Ramos (cell line): ENCODE data around the gene RAB39A.

Experiments
- in situ Hi-C: fragments of 300-500 bp; cut with MboI; formaldehyde crosslinking; loops from one replicate; pipeline ENCODE4 v1.14.3; 2022; ENCODE audit warnings: low sequenced_read_pairs; ENCODE audit not compliant: unreplicated experiment

Gene RAB39A

DNA sequence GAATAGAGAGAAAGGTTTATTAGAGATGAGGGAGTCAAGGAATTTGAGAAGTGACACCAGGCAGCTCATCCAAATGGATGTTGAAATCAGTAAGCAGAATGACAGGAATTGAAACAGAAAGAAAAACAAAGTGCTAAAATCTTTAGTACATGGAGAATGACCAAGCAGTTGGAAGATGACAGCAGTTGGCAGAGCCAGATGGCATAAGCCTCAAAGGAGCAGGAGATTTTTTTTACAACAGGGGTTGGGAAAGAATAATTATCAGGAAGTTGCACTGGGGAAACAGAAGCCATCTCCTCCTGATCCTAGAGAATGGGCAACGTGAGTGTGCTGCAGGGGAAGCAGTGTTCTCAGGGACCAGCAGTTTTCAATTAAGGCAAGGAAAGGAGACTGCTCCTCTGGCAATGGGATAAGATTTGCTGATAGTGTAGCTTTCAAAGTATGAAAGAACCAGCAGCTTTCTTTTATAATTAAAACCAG, 28.9 kb downstream of the RAB39A start:
- in situ Hi-C loops, result no loop called here

DNA sequence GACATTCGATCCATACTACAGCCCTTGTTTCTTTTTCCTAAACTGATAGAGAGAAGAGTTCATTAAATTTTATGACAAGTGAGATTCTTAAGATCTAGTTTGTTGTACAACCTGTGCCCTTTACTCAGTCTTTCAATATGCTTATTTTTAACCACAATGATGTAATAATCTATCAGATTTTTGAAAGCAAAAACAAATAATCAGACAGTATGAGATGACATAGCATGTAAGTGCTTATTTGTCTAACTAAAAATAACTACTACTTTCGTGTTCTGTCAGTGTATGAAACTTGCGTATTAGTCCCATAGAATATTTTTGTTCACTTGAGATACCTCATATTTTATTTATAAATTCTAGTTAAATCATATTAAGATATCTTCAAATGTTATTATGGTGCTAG, 33.2 kb downstream of the RAB39A start:
- in situ Hi-C loops, result no loop called here

DNA sequence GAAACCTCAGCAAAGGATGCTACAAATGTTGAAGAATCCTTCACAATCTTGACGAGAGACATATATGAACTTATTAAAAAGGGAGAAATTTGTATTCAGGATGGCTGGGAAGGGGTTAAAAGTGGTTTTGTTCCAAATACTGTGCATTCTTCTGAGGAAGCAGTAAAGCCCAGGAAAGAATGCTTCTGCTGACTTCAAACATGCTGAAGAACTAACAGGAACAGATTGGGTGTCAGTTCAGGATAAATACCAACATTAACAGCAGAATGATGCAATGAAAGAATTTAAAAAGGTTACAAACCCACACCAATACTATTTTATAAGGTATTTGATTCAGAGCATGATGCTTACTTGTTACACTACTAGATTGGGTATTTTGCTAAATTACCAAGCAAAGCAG, 33.9 kb downstream of the RAB39A start:
- in situ Hi-C loops, result no loop called here

DNA sequence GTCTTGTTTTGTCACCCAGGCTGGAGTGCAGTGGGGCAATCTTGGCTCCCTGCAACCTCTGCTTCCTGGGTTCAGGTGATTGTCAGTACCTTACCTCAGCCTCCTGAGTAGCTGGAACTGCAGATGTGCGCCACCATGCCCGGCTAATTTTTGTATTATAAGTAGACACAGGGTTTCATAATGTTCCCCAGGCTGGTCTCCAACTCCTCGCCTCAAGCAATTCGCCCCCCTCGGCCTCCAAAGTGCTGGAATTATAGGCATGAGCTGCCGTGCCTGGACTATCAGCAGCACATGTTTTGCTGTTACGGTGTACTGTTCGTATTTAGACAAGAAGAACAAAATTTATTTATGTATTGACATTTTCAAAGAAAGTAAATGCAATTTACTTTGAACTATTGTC, 34.8 kb downstream of the RAB39A start:
- in situ Hi-C loops, result no loop called here

DNA sequence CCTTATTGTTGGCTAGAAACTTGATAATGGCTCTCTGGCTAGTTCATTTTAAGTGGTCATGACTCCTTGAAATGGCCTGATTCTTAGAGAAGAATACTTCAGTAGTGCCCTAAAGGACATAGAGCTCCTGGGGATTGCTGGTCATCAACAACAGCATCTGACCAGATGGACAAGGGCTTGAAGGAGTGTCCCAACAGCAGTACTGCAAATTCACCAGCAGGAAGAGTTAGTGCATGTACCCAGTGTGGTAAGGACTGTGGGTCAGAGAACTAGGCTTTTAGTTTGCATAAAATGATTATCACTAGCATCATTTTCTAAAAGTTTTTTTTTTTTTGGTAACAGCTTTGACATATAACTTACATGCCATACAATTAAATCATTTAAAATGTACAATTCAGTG, 41.0 kb downstream of the RAB39A start:
- in situ Hi-C loops, result no loop called here

DNA sequence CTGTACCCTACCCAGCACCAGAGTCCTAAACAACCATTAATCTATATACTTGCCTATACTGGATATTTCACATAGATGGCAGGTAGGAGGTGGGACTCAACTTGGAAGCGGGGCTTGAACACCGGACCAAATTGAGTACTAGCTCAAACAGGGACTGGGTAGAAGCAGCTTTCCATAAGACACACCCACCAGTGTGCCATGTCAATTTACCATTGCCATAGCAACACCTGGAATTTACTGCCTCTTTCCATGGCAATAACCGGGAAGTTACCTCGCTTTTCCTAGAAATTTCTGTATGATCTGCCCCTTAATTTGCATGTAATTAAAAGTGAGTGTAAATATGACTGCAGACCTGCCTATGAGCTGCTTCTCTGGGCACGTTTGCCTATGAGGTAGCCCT, 41.8 kb downstream of the RAB39A start:
- in situ Hi-C loops, result no loop called here

DNA sequence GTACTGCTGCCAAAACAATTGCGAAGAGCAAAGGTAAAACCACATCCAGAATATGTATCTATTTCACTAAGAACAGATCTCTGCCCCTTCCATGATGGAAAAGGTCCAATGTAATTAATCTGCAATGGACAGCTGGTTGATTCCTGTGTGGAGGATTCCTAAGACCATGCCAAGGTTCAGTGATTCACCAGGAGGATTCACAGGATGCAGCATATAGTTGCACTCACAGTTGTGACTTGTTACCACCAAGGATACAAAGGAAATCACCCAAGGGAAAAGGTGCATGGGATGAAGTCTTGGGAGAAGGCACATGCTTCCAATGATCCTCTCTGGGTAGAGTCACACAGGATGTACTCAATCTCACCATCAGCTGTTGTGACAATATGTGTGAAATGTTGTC, 45.4 kb downstream of the RAB39A start:
- in situ Hi-C loops, result no loop called here

DNA sequence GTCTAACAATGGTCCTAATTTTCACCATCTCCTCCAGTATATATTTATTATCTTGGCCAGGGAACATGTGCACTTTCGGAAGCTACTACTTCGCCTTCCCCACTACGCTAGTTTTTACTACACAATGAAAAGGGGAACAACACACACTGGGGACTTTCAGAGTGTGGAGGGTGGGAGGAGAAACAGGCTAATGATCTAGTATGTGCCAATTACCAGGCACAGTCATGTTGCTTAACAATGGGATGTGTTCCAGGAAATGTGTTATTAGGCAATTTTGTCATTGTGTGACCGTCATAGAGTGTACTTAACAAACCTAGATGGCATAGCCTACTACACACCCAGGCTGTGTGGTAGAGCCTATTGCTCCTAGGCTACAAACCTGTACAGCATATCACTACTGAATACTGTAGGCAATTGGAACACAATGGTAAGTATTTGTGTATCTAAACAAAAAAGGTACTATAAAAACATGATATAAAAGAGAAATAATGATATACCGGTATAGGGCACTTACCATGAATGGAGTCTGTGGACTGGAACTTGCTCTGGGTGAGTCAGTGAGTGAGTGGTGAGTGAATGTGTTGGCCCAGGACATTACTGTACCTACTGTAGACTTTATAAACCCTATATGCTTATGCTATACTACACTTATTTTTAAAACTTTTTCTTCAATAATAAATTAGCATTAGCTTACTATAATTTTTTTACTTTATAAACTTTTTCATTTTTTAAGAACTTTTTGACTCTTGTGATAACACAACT, 60.3 kb downstream of the RAB39A start:
- in situ Hi-C loops, result no loop called here

DNA sequence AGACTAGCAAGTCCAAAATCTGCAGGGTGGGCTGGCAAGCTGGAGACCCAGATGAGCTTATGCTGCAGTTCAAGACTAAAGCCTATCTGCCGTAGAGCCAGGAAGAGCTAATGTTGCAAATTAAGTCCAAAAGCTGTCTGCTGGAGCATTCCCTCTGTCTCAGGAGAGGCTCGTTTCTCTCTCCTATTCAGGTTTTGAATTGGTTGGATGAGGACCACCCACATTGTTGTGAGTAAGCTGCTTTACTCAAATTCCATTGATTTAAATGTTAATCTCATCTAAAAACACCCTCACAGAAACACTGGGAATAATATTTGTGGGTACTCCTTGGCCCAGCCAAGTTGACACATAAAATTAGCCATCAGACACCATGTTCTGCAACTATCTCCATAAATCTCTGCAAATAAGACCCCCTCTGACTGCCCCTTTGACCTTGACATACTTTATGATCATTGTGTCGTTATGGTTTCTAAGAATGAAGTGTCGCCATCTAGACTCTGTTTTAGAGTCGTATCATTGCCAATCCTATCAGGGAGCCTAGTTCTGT, 63.7 kb downstream of the RAB39A start:
- in situ Hi-C loops, result no loop called here

DNA sequence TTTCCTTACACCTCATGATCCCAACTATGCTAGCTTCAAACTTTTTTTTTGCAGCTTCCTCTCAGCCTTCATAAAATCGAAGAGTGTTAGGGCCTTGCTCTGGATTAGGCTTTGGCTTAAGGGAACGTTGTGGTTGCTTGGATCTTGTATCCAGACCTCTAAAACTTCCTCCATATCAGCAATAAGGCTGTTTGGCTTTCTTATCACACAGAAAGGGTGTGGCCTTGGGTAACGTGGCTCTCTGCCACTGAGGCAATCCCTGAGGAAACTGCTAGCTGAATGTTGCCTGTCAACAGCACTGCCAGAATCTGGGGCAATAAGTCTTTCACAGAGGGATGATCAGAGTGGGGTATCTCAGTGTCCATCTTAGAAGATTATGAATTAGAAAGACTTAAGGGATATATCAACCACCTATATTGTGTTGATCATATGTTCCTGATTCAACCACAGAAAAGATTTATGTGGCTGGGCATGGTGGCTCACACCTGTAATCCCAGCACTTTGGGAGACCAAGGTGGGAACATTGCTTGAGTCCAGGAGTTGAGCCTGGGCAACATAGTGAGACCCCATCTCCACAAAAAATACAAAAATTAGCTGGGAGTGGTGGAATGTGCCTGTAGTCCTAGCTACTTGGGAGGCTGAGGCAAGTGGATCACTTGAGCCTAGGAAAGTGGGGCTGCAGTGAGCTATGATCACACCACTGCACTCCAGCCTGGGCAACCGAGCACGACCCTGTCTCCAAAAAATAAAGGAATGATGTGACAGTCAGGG, 67.9 kb downstream of the RAB39A start:
- in situ Hi-C loops, result no loop called here

DNA sequence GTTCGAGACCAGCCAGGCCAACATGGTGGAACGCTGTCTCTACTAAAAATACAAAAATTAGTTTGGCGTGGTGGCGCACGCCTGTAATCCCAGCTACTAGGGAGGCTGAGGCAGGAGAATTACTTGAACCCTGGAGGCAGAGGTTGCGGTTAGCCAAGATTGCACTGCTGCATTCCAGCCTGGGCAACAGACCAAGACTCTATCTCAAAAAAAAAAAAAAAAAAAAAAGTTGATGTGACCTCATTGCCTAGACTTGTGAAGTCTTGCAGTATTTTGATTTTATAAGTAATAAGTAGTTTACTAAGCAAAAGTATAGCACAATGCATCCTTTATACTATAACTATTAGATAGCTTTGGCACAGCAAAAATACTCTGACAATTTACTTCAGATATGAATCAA, 70.5 kb downstream of the RAB39A start:
- in situ Hi-C loops, result no loop called here

DNA sequence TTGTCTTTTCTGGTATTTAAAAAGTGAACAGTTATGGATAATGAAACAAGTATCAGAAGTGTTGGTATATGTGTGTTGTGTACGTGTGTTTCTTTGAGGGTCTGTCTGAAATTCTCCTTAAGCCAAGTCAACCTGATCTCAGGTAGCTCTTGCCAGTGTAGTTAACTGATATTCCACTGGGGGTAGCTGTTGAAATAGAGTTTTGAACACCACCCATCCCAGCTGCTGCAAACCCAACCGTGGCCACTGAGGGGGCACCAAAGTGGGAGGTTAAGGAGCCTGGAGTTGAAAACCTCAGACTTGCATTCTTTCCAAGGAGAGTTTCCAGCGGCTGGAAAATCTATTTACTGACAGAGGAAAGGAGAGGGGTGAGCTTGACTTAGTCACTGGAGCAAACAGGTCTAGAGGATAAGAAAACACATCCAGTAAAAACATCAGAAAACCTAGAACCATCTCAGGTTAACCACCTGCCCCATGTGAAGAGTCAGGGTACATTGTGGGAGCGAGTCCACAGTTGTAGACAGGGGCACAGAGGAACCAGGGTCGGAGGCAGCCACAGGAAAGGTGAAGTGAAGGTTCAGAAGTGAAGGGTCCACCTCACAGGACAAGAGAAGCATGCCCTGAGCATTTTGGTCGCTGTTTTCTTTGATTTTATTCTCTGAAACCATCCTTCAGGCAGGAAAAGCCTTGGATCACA, 71.7 kb downstream of the RAB39A start:
- in situ Hi-C loops, result loop anchor here (25.0 kb wide), 1 partner anchor 662 kb away; the partner anchor contains the start of gene DDX10

DNA sequence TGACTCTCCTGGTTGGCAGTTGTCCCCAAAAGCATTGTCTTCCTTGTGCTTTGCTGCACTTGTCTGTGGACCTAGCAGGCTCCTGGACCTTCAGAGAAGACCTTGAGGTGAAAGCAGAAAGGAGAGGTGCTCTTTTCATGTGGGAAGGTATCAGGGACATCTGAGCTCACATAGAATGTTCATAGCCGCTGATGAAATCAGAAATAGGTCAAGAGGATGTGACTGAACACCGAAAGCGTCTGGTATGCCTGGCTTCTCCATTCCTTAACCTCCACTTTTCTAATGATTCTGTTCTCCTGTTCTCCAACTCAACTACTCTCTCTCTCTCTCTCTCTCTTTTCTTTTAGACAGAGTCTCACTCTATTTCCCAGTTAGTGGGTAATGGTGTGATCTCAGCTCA, 74.2 kb downstream of the RAB39A start:
- in situ Hi-C loops, result loop anchor here (25.0 kb wide), 1 partner anchor 660 kb away; the partner anchor contains the start of gene DDX10

DNA sequence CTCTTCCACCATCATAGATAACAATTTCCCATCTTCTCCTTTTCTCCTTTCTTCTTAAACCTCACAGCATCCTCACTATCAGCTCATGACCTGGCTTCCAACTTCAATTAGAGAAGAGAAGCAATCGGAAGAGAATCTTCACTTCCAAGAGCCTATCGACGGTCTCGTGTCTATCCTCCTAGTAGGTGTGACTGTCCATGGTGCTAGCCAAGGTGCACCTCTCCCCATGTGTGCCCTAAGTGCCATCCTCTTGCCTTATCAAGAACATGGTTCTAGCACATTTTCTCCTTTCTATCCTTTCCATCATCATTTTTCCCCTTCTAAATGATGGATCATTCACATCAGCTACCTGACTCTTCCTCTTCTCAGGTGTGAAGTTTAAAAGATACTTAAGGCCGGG, 75.4 kb downstream of the RAB39A start:
- in situ Hi-C loops, result loop anchor here (25.0 kb wide), 1 partner anchor 659 kb away; the partner anchor contains the start of gene DDX10

DNA sequence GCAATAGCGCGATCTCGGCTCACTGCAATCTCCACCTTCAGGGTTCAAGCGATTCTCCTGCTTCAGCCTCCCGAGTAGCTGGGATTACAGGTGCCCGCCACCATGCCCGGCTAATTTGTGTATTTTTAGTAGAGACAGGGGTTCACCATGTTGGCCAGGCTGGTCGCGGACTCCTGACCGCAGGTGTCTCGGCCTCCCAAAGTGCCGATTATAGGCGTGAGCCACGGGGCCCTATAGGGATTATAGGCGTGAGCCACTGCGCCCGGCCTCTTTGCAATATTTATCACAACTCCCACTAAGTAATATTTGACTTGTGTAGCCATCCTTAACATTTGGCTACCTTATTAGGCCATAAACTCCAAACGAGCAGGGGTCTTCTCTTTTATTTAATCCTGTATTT, 79.6 kb downstream of the RAB39A start:
- in situ Hi-C loops, result loop anchor here (25.0 kb wide), 1 partner anchor 654 kb away; the partner anchor contains the start of gene DDX10

DNA sequence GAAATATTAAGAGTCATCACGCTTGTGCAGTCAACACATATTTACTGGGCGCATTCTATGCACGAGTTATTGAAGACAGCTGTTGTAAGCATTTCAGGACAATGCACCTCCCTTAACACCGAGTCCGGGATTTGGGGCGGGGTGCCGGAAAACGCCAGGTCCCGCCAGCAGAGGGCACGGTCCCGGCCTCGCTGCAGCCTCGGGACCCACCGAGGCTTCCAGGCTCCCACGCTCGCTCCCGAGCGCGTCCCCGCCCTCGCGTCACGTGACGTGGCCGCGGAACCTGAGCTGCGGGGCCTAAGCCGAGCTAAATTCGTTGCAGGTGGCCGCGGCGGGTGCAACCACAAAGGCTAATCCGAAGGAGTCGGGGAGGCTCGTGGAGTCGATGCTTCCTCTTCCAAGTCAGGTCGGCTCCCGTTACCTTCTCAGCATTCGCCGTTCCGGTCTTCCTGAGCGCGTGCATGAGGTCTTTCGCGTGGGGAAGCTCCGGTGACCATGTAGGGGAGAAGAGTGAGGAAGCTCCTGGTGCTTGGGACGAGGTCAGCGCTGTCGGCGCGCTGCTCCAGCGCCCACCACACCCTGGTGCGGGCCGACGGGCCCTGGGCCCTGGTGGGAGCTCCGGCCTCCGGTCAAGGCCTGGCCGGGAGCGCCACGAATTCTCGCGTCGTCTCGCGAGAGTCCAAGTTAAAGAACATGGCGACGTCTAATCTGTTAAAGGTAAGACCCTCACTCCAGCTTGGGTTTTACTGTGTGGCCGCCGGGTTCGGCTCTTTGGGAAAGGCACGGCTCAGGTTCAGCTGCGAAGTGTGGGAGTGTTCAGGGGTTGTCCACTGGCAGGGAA, 80.6 kb downstream of the RAB39A start, which contains the start of gene CUL5:
Gene CUL5 (plus strand): TSS at position 243 of the 841 bp plus-strand sequence. CDS start 451 bp downstream, at position 694.
- in situ Hi-C loops, result loop anchor here (25.0 kb wide), 1 partner anchor 653 kb away; the partner anchor contains the start of gene DDX10

DNA sequence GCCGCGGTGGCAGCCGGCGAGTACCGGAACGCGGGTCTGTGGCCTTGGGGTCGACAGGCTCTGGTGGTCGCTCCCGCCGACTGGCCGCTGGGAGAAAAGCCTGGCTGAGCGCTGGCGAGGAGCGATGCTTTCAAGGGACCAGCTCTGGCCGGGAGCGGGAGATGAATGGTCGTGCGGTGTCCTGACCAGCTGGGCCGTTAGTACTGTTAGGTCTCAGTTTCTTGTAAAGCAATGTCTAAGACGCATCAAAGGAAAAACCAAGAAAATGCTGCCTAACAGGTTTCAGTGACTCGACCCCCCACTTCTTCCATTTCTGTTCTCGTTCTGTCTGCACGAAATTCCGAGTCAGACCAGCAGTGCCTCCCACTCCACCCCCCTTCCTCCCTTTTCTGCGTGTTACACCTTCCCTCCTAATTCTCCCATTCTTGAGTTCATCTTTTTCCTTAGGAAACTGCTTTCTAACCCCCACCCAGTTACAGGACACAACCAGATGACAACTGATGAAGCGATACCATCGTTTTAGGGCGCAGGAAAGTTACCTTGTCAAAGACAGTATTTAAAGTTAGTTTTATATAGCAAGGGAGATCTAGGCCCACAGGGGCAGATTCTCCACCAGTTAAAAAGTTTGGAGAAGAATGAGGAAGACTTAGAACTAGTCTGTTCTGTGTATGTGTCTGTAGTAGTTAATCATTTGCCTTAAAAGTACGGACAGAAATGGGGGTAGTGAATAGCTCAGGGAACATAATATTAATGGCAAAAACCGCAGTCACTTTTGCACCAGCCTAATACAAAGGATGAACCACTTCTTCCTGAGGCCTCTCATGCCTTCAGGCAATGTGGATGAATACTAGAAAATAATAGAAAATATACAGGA, 81.5 kb downstream of the RAB39A start:
- in situ Hi-C loops, result loop anchor here (25.0 kb wide), 1 partner anchor 653 kb away; the partner anchor contains the start of gene DDX10

DNA sequence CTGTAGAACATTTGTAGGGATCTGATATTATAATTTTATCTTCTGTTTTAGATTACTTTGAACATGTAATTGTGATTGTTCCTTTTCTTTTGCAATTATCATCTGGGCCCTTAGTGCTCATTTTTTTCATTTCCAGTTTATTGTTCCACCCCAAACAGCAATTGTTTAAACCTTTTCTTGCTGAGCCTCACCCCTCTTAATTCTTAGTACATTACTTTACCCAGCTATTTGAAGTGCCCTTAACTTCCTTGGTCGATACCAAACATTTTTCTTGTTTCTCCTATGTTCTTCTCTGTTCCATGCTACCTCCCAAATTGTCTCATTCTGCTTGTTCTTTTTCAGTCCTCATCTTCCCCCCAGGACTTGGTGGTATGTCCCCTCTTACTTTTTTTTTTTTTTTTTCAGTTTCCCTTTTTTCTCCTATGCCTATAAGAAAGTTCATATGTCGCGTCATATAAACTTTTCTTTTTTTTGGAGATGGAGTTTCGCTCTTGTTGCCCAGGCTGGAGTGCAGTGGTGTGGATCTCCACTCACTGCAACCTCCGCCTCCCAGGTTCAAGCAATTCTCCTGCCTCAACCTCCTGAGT, 84.0 kb downstream of the RAB39A start:
- in situ Hi-C loops, result loop anchor here (25.0 kb wide), 1 partner anchor 650 kb away; the partner anchor contains the start of gene DDX10
